Left lung (tissue), 10 donors: ENCODE measurements around the gene TSFM. TPM values are rescaled to one million over a fixed set of nuclear protein-coding genes. Genes with fewer than 3 reads are reported as not detected.
A peak's percentile ranks its signal among the peaks of the same experiment; 100 is the strongest.

Source experiments
- ATAC-seq: fragments of 200-7000 bp; cut with Tn5 transposase; one replicate; pipeline ENCODE4 v1.9.1; 2020; ENCODE audit warnings: moderate library complexity
- DNase-seq, 4 donors: peaks; one replicate each; pipeline ENCODE4 v3.0.0-alpha.2; 2013 to 2020
- H3K27ac ChIP-seq, 2 donors: fragments of 200-600 bp; sonication (generic) in 1 of 2; one replicate each; pipeline versions ENCODE4 v1.5.0 to v1.8.0; 2020 to 2021
- H3K27me3 ChIP-seq, 2 donors: fragments of 200-600 bp; sonication (generic) in 1 of 2; one replicate each; pipeline versions ENCODE4 v1.5.0 to v1.8.0; 2020 to 2021
- H3K36me3 ChIP-seq, 2 donors: fragments of 200-600 bp; sonication (generic) in 1 of 2; one replicate each; pipeline versions ENCODE4 v1.5.0 to v1.8.0; 2020 to 2021
- H3K4me1 ChIP-seq, 2 donors: fragments of 200-600 bp; one replicate each; pipeline ENCODE4 v1.8.0; 2021
- H3K4me3 ChIP-seq, 2 donors: fragments of 200-600 bp; sonication (generic) in 1 of 2; one replicate each; pipeline versions ENCODE4 v1.5.0 to v1.8.0; 2020 to 2021; ENCODE audit warnings: mild to moderate bottlenecking in 1 of 2
- H3K9me3 ChIP-seq, 2 donors: fragments of 200-600 bp; sonication (generic) in 1 of 2; one replicate each; pipeline versions ENCODE4 v1.5.0 to v1.8.0; 2020 to 2021
- intact Hi-C, 2 donors: fragments of 100-400 bp; cut with DNase I; formaldehyde crosslinking; loops; one replicate each; pipeline versions ENCODE4 v1.11.2 to v1.14.2; 2022
- polyA plus RNA-seq, 6 donors: library from polyadenylated mRNA; unstranded; fragments of 120-200 nt; gene quantifications; one replicate each; pipeline ENCODE4 v1.2.1, GENCODE V29; 2013; ENCODE audit not compliant: insufficient read length in 6 of 6
- total RNA-seq, 2 donors: library from RNA; stranded (reverse); fragmentation: NEBNext Ultra II Directional; extraction: Animal tissue kit (Norgen Biotek cat#: 25700); gene quantifications; one replicate each; pipeline ENCODE4 v1.2.1, GENCODE V29; 2021
- TF ChIP-seq, protein P1 (sequence below), 2 donors: fragments of 200-600 bp; sonication (generic) in 1 of 2; IDR thresholded peaks; one replicate each; pipeline versions ENCODE4 v1.5.0 to v1.8.0; 2021; ENCODE audit warnings: antibody characterized with exemption in 2 of 2
- donor health status: DM: no; HTN: yes; CAD: no.
- donor health status: DM: no; HTN: no; CAD: no.

Gene TSFM
- total and polyA plus RNA-seq, 8 donors, result 25.6 to 35.3 (median 30.7) TPM

DNA sequence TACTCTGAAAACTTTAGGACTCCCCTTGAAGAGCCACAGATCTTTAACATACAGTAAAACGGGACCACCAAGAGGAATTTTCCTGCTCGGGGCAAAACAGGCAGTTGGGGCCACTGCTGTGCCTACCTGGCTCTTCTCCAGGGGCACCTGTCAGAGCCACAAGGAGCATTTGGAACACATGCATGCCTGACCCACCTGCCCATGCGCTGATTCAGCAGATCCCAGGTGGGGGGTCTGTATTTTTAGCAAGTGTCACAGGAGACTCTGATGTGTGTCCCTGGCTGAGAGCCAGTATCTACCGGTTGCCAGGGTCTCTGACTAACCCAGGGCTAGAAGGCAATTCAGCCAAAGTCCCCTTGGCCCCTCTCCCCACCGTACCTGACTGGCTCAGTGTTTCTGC, 57.4 kb downstream of the TSFM start:
- Histone ChIP-seq H3K4me1 (peaks cover 91 to 99% of the 10 kb centered on the region in 2 donors), H3K36me3 (no peaks in the 10 kb centered on the region), H3K27me3 (no peaks in the 10 kb centered on the region), H3K9me3 (no peaks in the 10 kb centered on the region), H3K27ac (peak overlapping the region; percentile 74 to 75), H3K4me3 (no peak overlapping the region)
- intact Hi-C loops, result no loop called here
- DNase-seq (no peak), ATAC-seq (no peak)
- TF ChIP-seq, protein P1, sequence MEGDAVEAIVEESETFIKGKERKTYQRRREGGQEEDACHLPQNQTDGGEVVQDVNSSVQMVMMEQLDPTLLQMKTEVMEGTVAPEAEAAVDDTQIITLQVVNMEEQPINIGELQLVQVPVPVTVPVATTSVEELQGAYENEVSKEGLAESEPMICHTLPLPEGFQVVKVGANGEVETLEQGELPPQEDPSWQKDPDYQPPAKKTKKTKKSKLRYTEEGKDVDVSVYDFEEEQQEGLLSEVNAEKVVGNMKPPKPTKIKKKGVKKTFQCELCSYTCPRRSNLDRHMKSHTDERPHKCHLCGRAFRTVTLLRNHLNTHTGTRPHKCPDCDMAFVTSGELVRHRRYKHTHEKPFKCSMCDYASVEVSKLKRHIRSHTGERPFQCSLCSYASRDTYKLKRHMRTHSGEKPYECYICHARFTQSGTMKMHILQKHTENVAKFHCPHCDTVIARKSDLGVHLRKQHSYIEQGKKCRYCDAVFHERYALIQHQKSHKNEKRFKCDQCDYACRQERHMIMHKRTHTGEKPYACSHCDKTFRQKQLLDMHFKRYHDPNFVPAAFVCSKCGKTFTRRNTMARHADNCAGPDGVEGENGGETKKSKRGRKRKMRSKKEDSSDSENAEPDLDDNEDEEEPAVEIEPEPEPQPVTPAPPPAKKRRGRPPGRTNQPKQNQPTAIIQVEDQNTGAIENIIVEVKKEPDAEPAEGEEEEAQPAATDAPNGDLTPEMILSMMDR (IDR thresholded peaks at IDR 0.05), result no peak

DNA sequence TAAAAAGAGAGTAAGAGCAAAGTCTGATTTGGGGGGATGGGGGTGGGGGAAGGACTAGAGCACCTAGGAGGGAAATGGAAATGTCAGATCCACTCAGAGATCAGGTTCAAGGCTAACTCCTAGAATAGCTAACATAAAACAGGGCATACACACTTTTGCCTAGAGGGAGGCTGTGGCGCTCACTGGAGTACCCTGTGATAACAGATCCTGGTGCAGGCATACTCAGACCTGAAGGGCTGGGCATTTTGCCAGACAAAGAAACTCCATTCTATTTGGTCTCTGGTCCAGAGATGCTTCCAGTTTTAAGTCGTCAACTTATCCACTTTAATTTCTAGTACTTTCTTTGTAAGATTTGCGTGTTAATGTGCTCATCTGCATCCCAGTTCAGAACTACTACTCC, 58.1 kb downstream of the TSFM start:
- Histone ChIP-seq H3K4me1 (peaks cover 83 to 92% of the 10 kb centered on the region in 2 donors), H3K9me3 (no peaks in the 10 kb centered on the region), H3K36me3 (no peaks in the 10 kb centered on the region), H3K27ac (peak overlapping the region in 1 of 2 donors; percentile 75), H3K27me3 (no peaks in the 10 kb centered on the region), H3K4me3 (no peak overlapping the region)
- intact Hi-C loops, result no loop called here
- ATAC-seq (no peak), DNase-seq (peak in 1 of 4 donors; percentile 58)
- TF ChIP-seq, protein P1 (IDR thresholded peaks at IDR 0.05), result no peak

DNA sequence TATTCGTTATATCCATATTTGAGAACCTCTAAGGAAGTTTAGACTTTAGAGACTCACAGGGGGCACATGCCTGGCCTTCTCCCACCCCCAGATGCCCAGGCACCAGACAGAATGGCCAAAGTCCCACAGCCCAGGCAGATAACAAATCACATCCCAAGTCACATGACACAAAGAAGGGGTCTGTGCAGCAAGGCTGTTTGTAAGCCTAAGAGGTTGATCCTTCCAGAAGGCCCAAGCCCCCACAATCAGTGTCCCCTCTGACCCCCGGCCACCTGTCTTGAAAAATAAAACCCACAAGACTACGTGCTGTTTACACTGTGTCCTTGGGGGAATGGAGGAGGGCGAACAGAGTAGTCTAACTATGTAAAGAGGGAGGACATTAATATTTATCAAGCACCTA, 58.9 kb downstream of the TSFM start:
- H3K9me3 ChIP-seq, result no peaks in the 10 kb centered on the region
- ATAC-seq (no peak), DNase-seq (no peak)
- H3K4me3 ChIP-seq, result no peak overlapping the region
- peaks cover 76 to 85% of the 10 kb centered on the region in 2 donors for H3K4me1 ChIP-seq
- TF ChIP-seq, protein P1 (IDR thresholded peaks at IDR 0.05), result no peak
- no peaks in the 10 kb centered on the region for H3K27me3 ChIP-seq
- intact Hi-C loops, result no loop called here
- no peaks in the 10 kb centered on the region for H3K36me3 ChIP-seq
- no peak overlapping the region for H3K27ac ChIP-seq

DNA sequence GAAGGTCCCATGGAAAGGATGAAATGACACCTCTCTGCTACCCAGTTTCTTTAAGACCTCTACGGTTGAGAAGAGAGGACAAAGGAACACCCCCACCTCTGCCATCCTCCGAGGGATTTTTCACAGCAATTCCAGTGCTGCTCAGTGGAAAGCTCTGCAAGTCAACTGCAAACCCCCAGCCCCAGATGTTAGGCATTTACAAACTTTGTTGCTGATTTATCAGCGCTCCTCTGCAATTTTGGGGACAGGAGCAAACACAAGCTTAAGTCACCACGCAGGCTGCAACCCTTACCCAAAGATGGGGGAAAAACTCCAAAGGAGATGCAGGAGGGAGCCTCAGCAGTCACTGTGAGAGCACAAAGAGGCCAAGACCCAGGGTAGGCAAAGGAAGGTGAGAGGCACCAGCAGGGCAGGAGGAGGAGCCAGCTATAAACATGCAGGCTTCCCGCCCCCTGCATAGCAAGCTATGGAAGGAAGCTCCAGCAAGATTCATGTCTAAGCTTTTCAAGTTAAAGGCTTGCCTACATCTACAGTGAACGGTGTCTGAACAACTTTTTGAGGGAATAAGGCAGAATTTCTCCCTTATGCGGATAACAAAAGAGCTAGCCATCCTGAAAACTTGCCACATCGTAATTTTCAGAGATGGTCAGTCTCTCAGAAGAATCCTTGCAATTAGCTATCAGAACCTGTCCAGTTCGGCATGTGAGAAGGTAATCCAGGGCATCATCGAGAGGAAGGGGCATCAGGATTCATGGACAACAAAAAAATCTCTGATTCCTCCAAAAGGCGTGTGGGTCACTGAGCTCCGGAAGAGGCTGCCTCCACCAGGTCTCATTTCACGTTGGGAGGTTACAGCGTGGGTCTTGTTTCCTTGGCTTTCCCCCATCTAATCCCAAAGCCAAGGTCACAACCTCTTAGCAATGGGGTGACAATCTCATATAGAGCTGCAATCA, 60.0 kb downstream of the TSFM start:
- TF ChIP-seq, protein P1 (IDR thresholded peaks at IDR 0.05), result no peak
- Histone ChIP-seq H3K27ac (peak overlapping the region; percentile 95 to 99), H3K36me3 (no peaks in the 10 kb centered on the region), H3K4me1 (peaks cover 65 to 73% of the 10 kb centered on the region in 2 donors), H3K4me3 (peak overlapping the region; percentile 2 to 100), H3K27me3 (no peaks in the 10 kb centered on the region), H3K9me3 (no peaks in the 10 kb centered on the region)
- intact Hi-C loops, result no loop called here
- DNase-seq (no peak), ATAC-seq (no peak)

DNA sequence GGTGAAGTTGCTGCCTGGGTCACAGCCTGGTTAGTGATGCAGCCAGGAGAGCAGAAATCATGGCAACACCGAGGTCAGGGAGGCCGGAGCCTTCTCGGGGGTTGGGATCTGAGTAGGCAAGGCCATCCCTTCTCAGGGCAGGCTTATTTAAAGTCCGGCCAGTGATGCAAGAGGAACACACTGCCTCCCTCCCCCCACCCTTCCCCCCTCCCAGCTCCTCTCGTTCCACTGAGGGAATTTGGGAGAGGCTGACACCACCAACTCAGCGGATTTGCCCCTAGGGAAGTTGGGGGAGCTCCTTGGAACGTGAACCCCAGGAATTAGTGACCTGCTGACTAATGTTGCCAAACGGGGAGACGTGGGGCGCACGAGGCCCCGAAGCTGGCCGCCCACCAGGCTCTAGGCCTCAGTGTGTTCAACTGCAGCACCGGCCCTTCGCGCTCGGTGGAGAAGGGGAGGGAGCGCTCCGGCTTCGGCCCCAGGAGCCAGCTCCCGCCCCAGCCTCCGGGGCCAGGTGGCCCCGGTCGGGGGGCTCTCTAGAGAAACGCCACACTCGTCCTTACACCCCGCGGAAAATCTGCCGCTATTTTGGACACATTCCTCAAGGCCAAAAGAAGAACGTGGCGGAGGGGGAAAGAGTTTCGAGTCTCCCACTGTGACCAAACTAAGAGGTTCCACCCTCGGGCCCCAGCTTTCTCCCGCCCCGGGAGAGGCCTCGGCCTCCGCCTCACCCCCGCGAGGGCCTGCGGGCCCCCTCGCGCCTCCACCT, 62.3 kb downstream of the TSFM start:
- peak; percentile 38 for ATAC-seq
- peak in 3 of 4 donors; percentile 50 to 85 (median 74) for DNase-seq
- H3K27me3 ChIP-seq, result no peaks in the 10 kb centered on the region
- intact Hi-C loops, result no loop called here
- peaks cover 44 to 50% of the 10 kb centered on the region in 2 donors for H3K4me1 ChIP-seq
- H3K27ac ChIP-seq, result peak overlapping the region; percentile 95 to 99
- peak overlapping the region; percentile 93 to 100 for H3K4me3 ChIP-seq
- H3K9me3 ChIP-seq, result no peaks in the 10 kb centered on the region
- TF ChIP-seq, protein P1 (IDR thresholded peaks at IDR 0.05), result no peak
- no peaks in the 10 kb centered on the region for H3K36me3 ChIP-seq
